ENCODE measurements around the gene GOLGA8N.
"Not testable (repeated sequence)": the region's sequence is repeated elsewhere in the genome, so short reads cannot be mapped to it uniquely, and the experiment has no call there.

GOLGA8N gene

GRCh38 chr15:32593151-32593550 is at the start of gene GOLGA8N:
TSS of gene GOLGA8N (plus strand) at chr15:32593456.
- not testable (repeated sequence) for DNase-seq

- DNase-seq, result not testable (repeated sequence)
Measured at GRCh38 chr15:32543456-32543855, 49.8 kb upstream of the GOLGA8N start.

- not testable (repeated sequence) for DNase-seq
Measured at GRCh38 chr15:32545129-32545528, 48.1 kb upstream of the GOLGA8N start.

GRCh38 chr15:32554587-32554986 is 38.7 kb upstream of the GOLGA8N start:
- not testable (repeated sequence) for DNase-seq

GRCh38 chr15:32562198-32562597 is 31.1 kb upstream of the GOLGA8N start:
- not testable (repeated sequence) for DNase-seq

- not testable (repeated sequence) for DNase-seq
Measured at GRCh38 chr15:32568988-32569387, 24.3 kb upstream of the GOLGA8N start.

GRCh38 chr15:32578482-32578881 is 14.8 kb upstream of the GOLGA8N start:
- not testable (repeated sequence) for DNase-seq

GRCh38 chr15:32585844-32586243 is 7.4 kb upstream of the GOLGA8N start:
- not testable (repeated sequence) for DNase-seq

GRCh38 chr15:32609518-32609917 is 16.3 kb downstream of the GOLGA8N start:
- DNase-seq, result not testable (repeated sequence)

- DNase-seq, result not testable (repeated sequence)
Measured at GRCh38 chr15:32610719-32611118, 17.5 kb downstream of the GOLGA8N start.

GRCh38 chr15:32614712-32615050 is 21.4 kb downstream of the GOLGA8N start:
- not testable (repeated sequence) for DNase-seq

GRCh38 chr15:32615051-32615870 is 22.0 kb downstream of the GOLGA8N start, which contains the start of gene ARHGAP11A:
TSS of gene ARHGAP11A (plus strand) at chr15:32615504. CDS start at chr15:32616212, 708 bp downstream.
- not testable (repeated sequence) for DNase-seq

GRCh38 chr15:32615871-32616426 is 22.7 kb downstream of the GOLGA8N start:
- not testable (repeated sequence) for DNase-seq

- no peak for DNase-seq
Measured at GRCh38 chr15:32636410-32636809, 43.2 kb downstream of the GOLGA8N start.

- DNase-seq, result peak; percentile 6
Measured at GRCh38 chr15:32636908-32637567, 43.8 kb downstream of the GOLGA8N start.

- DNase-seq, result no peak
Measured at GRCh38 chr15:32637704-32638103, 44.4 kb downstream of the GOLGA8N start.

GRCh38 chr15:32641517-32642059 is 48.3 kb downstream of the GOLGA8N start, which contains the start of gene SCG5:
TSS of gene SCG5 (plus strand) at chr15:32641710. CDS start at chr15:32643593, 1,883 bp downstream.
- DNase-seq, result no peak

- no peak for DNase-seq
Measured at GRCh38 chr15:32642667-32643435, 49.6 kb downstream of the GOLGA8N start.

- no peak for DNase-seq
Measured at GRCh38 chr15:32643907-32644445, 50.7 kb downstream of the GOLGA8N start.

- no peak for DNase-seq
Measured at GRCh38 chr15:32646291-32646690, 53.0 kb downstream of the GOLGA8N start.

- DNase-seq, result peak; percentile 22
Measured at GRCh38 chr15:32649342-32649741, 56.1 kb downstream of the GOLGA8N start.

- DNase-seq, result peak; percentile 51
Measured at GRCh38 chr15:32651229-32651837, 58.1 kb downstream of the GOLGA8N start.

Data from MV-4-11 (cell line).